Large intestine (tissue), 3 donors: ENCODE data around the gene SYTL1. TPM values are rescaled to one million over a fixed set of nuclear protein-coding genes. Genes with fewer than 3 reads are reported as not detected.
A peak's percentile ranks its signal among the peaks of the same experiment; 100 is the strongest.

ENCODE experiments used
- DNase-seq, 2 donors: peaks; one replicate each; pipeline versions ENCODE4 v3.0.0 to v3.0.0-alpha.2; 2013
- H3K27ac ChIP-seq: one replicate; pipeline ENCODE4 v1.5.1; 2013; ENCODE audit warnings: low read length
- H3K27me3 ChIP-seq: 2 replicates; pipeline ENCODE4 v1.6.1; 2013; ENCODE audit warnings: low read length; ENCODE audit not compliant: control insufficient read depth, insufficient read depth
- H3K36me3 ChIP-seq: 2 replicates; pipeline ENCODE4 v1.6.1; 2013; ENCODE audit warnings: low read length; ENCODE audit not compliant: control insufficient read depth, insufficient read depth
- H3K4me1 ChIP-seq: one replicate; pipeline ENCODE4 v1.6.1; 2013; ENCODE audit warnings: low read length; ENCODE audit not compliant: control insufficient read depth, insufficient read depth
- H3K4me3 ChIP-seq: one replicate; pipeline ENCODE4 v1.5.1; 2013; ENCODE audit warnings: low read length
- H3K9me3 ChIP-seq: one replicate; pipeline ENCODE4 v1.6.1; 2013; ENCODE audit warnings: mild to moderate bottlenecking, low read depth, low read length, moderate library complexity; ENCODE audit not compliant: control insufficient read depth
- WGBS: methylation state at CpG from one replicate; pipeline ENCODE4 v1.1.5; 2013; ENCODE audit warnings: low lambda C conversion rate; ENCODE audit not compliant: insufficient coverage; 5-methylcytosine and 5-hydroxymethylcytosine counted together
- polyA plus RNA-seq: library from polyadenylated mRNA; unstranded; fragments of 120-200 nt; gene quantifications from one replicate; pipeline ENCODE4 v1.2.1, GENCODE V29; 2013

The SYTL1 gene
- polyA plus RNA-seq, 1 donor = 9.8 TPM

DNA sequence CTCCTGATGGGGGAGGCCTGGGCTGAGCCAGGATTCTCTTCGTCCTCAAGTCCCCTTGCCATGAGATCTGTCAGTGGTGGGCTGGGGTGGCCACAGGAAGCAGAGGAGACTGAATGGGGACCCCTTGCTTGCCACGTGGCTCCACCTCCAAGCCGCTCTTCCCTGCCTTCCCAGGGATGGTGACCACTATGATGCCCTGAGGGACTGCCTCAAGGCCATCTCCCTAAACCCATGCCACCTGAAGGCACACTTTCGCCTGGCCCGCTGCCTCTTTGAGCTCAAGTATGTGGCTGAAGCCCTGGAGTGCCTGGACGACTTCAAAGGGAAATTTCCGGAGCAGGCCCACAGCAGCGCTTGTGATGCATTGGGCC, 40.8 kb upstream of the SYTL1 start:
- H3K27me3 ChIP-seq = no peaks in the 10 kb centered on the region

DNA sequence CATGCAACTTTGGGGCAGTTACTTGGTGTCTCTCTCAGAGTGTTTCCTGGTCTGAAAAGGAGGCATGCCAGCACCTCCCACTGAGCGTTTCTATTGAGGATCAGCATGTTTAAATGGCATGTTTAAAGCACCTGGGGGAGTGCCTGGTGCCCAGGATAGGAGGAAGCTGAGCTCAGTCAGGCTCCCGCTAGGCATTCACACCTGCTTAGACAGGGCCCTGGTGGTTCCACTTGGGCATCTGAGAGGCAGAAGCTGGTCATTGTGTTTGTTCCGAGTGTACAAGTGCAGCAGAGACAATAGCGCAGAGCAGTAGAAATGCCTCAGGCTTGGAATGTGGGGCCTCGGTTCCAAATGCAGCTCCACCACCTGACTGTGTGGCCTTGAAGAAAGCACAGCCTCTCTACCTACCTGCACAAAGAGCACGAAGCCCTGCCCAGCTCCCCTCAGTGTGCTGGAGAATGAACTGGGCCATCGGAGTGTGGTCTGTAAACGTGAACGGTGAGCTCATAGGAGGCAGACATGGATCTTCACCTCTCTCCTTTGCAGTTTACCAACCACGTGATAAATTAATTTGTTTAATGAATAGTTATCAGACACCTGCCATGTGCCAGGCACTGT, 40.1 kb upstream of the SYTL1 start:
- no peak overlapping the region for H3K27ac ChIP-seq
- no peaks in the 10 kb centered on the region for H3K27me3 ChIP-seq
- WGBS = no CpG with 5 or more reads among the region's 10 CpGs
- DNase-seq = no peak
- peaks cover 79% of the 10 kb centered on the region for H3K36me3 ChIP-seq
- H3K9me3 ChIP-seq = no peaks in the 10 kb centered on the region
- peaks cover 21% of the 10 kb centered on the region for H3K4me1 ChIP-seq
- H3K4me3 ChIP-seq = no peak overlapping the region

More for the DNA sequence above, 40.8 kb upstream of the SYTL1 start:
- Histone ChIP-seq H3K36me3 (peaks cover 80% of the 10 kb centered on the region), H3K27ac (peak overlapping the region; percentile 53), H3K9me3 (no peaks in the 10 kb centered on the region), H3K4me1 (peaks cover 21% of the 10 kb centered on the region), H3K4me3 (no peak overlapping the region)
- WGBS = no CpG with 5 or more reads among the region's 8 CpGs
- no peak for DNase-seq

- Histone ChIP-seq H3K27ac (no peak overlapping the region), H3K4me3 (no peak overlapping the region), H3K36me3 (peaks cover 76% of the 10 kb centered on the region), H3K4me1 (peaks cover 21% of the 10 kb centered on the region), H3K9me3 (no peaks in the 10 kb centered on the region), H3K27me3 (no peaks in the 10 kb centered on the region)
- WGBS = no CpG with 5 or more reads among the region's 2 CpGs
- no peak for DNase-seq
Observed at GRCh38 chr1:27302612-27303011, 39.2 kb upstream of the SYTL1 start.

GRCh38 chr1:27303509-27303908, 38.3 kb upstream of the SYTL1 start:
- no peaks in the 10 kb centered on the region for H3K27me3 ChIP-seq
- H3K4me1 ChIP-seq = peaks cover 21% of the 10 kb centered on the region
- no peak overlapping the region for H3K4me3 ChIP-seq
- no CpG with 5 or more reads among the region's 15 CpGs for WGBS
- H3K27ac ChIP-seq = no peak overlapping the region
- H3K9me3 ChIP-seq = no peaks in the 10 kb centered on the region
- H3K36me3 ChIP-seq = peaks cover 67% of the 10 kb centered on the region
- no peak for DNase-seq

DNA sequence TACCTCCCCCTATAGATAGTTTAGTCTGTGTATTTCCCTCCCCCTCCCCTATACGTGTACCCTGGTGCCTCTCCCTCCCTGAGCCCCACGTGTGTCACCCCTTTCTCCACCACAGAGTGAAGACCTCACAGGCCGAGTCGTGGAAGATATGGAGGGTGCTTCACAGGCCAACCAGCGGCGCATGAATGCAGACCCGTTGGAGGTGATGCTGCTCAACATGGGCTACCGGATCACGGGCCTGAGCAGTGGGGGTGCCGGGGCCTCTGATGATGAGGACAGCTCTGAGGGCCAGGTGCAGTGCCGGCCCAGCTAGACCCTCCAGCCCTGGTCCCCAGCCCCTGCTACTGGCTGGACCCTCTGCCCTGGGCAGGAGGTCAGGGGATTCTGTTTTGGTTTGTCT, 35.8 kb upstream of the SYTL1 start:
- WGBS = no CpG with 5 or more reads among the region's 11 CpGs
- H3K36me3 ChIP-seq = peaks cover 54% of the 10 kb centered on the region
- DNase-seq = no peak
- no peak overlapping the region for H3K27ac ChIP-seq
- no peaks in the 10 kb centered on the region for H3K9me3 ChIP-seq
- no peak overlapping the region for H3K4me3 ChIP-seq
- H3K27me3 ChIP-seq = no peaks in the 10 kb centered on the region
- peaks cover 3% of the 10 kb centered on the region for H3K4me1 ChIP-seq

DNA sequence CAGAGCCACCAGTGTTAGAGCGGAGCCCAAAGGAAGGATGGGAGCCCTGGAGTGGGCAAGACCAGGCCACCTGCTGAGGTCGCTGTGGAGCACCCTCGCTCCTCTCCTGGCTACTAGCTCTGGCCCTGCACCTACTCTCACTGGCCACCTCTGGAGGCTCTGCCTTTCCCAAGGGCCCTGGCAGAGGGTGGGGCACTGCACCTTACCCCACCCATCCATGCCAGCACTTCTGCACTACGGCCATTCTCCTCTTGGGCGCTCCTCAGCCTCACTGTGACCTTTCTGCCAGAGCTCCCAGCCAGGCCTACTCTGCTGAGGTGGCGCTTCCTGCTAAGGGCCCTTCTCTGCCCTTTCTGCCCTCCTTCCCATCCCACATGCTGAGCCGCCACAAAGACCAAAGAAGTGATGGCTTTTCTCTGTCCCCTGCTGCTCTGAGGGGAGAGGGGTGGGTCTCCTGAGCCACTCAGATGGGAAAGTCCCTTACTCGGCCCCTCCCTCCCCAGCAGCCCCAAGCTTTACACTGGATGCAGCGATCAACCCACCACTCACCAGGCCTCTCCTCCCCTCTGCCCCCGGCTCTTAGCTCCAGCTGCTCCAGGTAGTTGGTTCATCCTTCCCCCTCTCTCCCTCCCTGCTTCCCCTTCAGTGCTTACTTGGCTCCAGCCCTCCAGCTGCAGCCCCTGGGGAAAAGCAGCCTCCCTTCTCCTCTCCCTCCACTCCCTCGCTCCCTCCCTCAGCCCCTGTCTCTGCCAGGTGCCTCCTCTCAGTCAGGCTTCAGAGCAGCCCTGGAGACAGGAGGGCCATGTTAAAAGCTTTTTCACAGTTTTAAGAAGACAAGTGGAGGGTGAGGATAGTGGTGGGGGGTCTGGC, 34.7 kb upstream of the SYTL1 start:
- DNase-seq = no peak
- Histone ChIP-seq H3K4me1 (no peaks in the 10 kb centered on the region), H3K27me3 (no peaks in the 10 kb centered on the region), H3K36me3 (peaks cover 43% of the 10 kb centered on the region), H3K9me3 (no peaks in the 10 kb centered on the region), H3K27ac (no peak overlapping the region), H3K4me3 (no peak overlapping the region)
- no CpG with 5 or more reads among the region's 11 CpGs for WGBS

DNA sequence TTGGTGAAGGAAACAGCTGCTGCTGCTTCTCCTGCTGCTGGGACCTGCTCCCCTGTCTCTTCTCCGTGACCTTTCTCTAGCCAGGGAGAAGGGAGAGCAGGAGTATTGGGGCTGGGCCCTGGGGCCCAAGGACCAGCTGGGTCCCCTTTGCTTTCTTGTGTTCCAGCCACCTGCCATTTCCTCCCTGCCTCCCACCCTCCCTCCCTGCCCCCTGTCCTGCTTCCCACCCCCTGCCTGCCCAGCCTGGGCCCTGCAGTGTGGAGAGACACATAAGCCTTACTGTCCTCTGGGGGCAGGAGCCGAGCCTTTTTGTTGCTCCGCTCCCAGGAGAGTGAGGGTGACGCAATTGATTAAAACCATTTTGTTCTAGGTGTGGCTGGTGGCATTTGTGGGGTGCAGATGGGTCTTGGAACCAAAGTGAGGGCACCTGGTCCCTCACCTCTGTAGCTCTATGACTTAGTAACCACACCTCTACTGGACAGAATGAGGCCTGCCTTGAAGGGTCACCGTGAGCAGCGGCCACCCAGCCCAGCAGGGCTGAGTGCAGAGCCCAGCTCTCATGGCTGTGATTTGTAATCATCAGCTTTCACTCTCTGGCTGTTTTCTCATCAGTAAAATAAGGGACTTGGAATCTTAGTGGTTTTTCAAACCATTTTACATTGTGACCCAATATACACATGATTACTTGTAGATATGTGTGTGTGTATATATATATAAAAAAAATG, 33.8 kb upstream of the SYTL1 start:
- Histone ChIP-seq H3K27me3 (no peaks in the 10 kb centered on the region), H3K4me3 (no peak overlapping the region), H3K36me3 (peaks cover 38% of the 10 kb centered on the region), H3K27ac (no peak overlapping the region), H3K9me3 (no peaks in the 10 kb centered on the region), H3K4me1 (no peaks in the 10 kb centered on the region)
- WGBS = no CpG with 5 or more reads among the region's 6 CpGs
- no peak for DNase-seq

DNA sequence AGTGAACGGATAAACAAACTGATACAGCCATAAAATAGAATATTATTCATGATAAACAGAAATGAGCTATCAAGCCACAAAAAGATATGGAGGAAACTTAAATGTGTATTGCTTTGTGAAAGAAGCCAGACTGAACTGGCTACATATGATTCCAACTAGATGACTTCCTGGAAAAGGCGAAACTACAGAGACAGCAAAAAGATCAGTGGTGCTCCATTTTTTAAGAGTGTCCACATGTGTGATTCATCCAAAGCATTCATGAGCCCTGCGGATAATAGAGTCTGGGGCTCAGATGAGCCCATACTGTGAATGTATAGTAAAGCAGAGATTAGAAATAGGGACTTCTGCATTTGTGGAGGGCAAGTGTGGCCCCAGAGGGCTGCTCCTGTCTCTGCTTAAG, 27.7 kb upstream of the SYTL1 start:
- no peak for DNase-seq
- Histone ChIP-seq H3K4me3 (no peak overlapping the region), H3K4me1 (no peaks in the 10 kb centered on the region), H3K9me3 (no peaks in the 10 kb centered on the region), H3K27me3 (peaks cover 10% of the 10 kb centered on the region), H3K27ac (no peak overlapping the region), H3K36me3 (no peaks in the 10 kb centered on the region)
- no CpG with 5 or more reads among the region's 3 CpGs for WGBS

GRCh38 chr1:27314737-27315136, 27.1 kb upstream of the SYTL1 start:
- Histone ChIP-seq H3K36me3 (no peaks in the 10 kb centered on the region), H3K4me1 (no peaks in the 10 kb centered on the region), H3K9me3 (no peaks in the 10 kb centered on the region), H3K27ac (no peak overlapping the region), H3K27me3 (peaks cover 12% of the 10 kb centered on the region), H3K4me3 (no peak overlapping the region)
- WGBS = no CpG with 5 or more reads among the region's 2 CpGs
- DNase-seq = no peak

GRCh38 chr1:27316860-27317259, 25.0 kb upstream of the SYTL1 start:
- WGBS = no CpG with 5 or more reads among the region's 5 CpGs

More at GRCh38 chr1:27316860-27317259, 25.0 kb upstream of the SYTL1 start:
- H3K36me3 ChIP-seq = no peaks in the 10 kb centered on the region
- H3K4me3 ChIP-seq = no peak overlapping the region
- H3K9me3 ChIP-seq = no peaks in the 10 kb centered on the region
- H3K27me3 ChIP-seq = peaks cover 12% of the 10 kb centered on the region
- H3K27ac ChIP-seq = no peak overlapping the region
- peaks cover 4% of the 10 kb centered on the region for H3K4me1 ChIP-seq
- no peak for DNase-seq
